Peyer's patch (tissue), 4 donors: ENCODE measurements around the gene LMF2.

Experiments
- CTCF ChIP-seq, 6 experiments: fragments of 450-650 bp in 4 of 6; fragments of 200-600 bp in 2 of 6; sonication (generic) in 1 of 6; IDR thresholded peaks; one replicate each; pipeline ENCODE4 v1.5.1; 2017 to 2019; ENCODE audit warnings: antibody characterized with exemption in 6 of 6, mild to moderate bottlenecking in 3 of 6, moderate library complexity in 1 of 6
- POLR2A ChIP-seq, 2 donors: fragments of 450-650 bp; IDR thresholded peaks; one replicate each; pipeline ENCODE4 v1.5.1; 2017; ENCODE audit warnings: antibody characterized with exemption in 2 of 2, mild to moderate bottlenecking in 2 of 2, moderate library complexity in 2 of 2

- TF ChIP-seq CTCF (IDR thresholded peaks at IDR 0.05), result no peak
- TF ChIP-seq POLR2A (IDR thresholded peaks at IDR 0.05), result no peak
These were observed 17.2 kb upstream of the LMF2 start for GRCh38 chr22:50524676-50525103.
